ENCODE data around the gene SLC38A5. TPM values are rescaled to one million over a fixed set of nuclear protein-coding genes. Genes with fewer than 3 reads are reported as not detected.
A peak's percentile ranks its signal among the peaks of the same experiment; 100 is the strongest.

The SLC38A5 gene
- total and polyA plus RNA-seq, 2 experiments from 2014 or later: 20.7 to 47.7 TPM

- no peak overlapping the region for H3K27ac Mint-ChIP-seq
- H3K36me3 Mint-ChIP-seq (ENCODE audit: low read depth): no peaks in the 10 kb centered on the region; the same call in 2 of the 3 replicates
- H3K4me3 Mint-ChIP-seq: peak overlapping the region; percentile 87
- H3K4me2 ChIP-seq: peak overlapping the region; percentile 79
- H3K36me3 ChIP-seq (ENCODE audit: insufficient read depth): no peaks in the 10 kb centered on the region
- H3K4me1 Mint-ChIP-seq: peaks cover 3% of the 10 kb centered on the region; the same call in 1 of the 3 replicates
- H3K9me2 ChIP-seq (ENCODE audit: insufficient read depth): no peaks in the 10 kb centered on the region
- no peaks in the 10 kb centered on the region for H4K20me1 ChIP-seq (replicated peaks; ENCODE audit: insufficient read depth)
- H3K27me3 Mint-ChIP-seq (ENCODE audit: insufficient read depth, low read depth, poor library complexity): peaks cover 11% of the 10 kb centered on the region
- no peaks in the 10 kb centered on the region for H3K9me3 Mint-ChIP-seq
- 0 out of 2 replicates have a peak overlapping the region, but pooled peaks have one; percentile 47 for H2AFZ ChIP-seq
- no peaks in the 10 kb centered on the region for H3K4me1 ChIP-seq (ENCODE audit: insufficient read depth)
- peak; percentile 24 for ATAC-seq
- H3F3A ChIP-seq (replicated peaks; ENCODE audit: low read depth): no peaks in the 10 kb centered on the region
- TF ChIP-seq CTCF (conservative IDR thresholded peaks at IDR 0.05; ENCODE audit: low read depth in 2 of 2) (no peak), ZNF331 (CRISPR knock-in tag; IDR thresholded peaks at IDR 0.05; ENCODE audit: low read depth) (no peak)
- no peaks in the 10 kb centered on the region for H3K79me2 ChIP-seq (replicated peaks; ENCODE audit: insufficient read depth)
- no peaks in the 10 kb centered on the region for H3K27me3 ChIP-seq (ENCODE audit: insufficient read depth)
- H3K27ac ChIP-seq (ENCODE audit: low read depth): no peak overlapping the region
- DNase-seq (ENCODE audit: low spot score): peak; percentile 1
- peak overlapping the region; percentile 75 for H3K4me3 ChIP-seq
Observed at GRCh38 chrX:48509245-48509590, 39.2 kb upstream of the SLC38A5 start.

GRCh38 chrX:48508400-48509244 lies 38.6 kb upstream of the SLC38A5 start, which contains the start of gene PORCN:
PORCN (plus strand) TSS chrX:48508992; CDS start chrX:48509821, 829 bp downstream.
- ATAC-seq: peak; percentile 95
- Mint-ChIP-seq H3K4me3 (peak within 1 kb of the TSS; percentile 87), H3K4me1 (peaks cover 3% of the 10 kb centered on the region; the same call in 1 of the 3 replicates), H3K27ac (0 out of 2 replicates have a peak within 1 kb of the TSS, but pooled peaks have one; percentile 31), H3K27me3 (ENCODE audit: insufficient read depth, low read depth, poor library complexity) (peaks cover 9% of the 10 kb centered on the region), H3K9me3 (no peaks in the 10 kb centered on the region), H3K36me3 (ENCODE audit: low read depth) (no peaks in the 10 kb centered on the region; the same call in 2 of the 3 replicates)
- peak; percentile 79 for DNase-seq (ENCODE audit: low spot score)
- no peaks in the 10 kb centered on the region for H3K27me3 ChIP-seq (ENCODE audit: insufficient read depth)
- TF ChIP-seq POLR2AphosphoS5 (IDR thresholded peaks at IDR 0.05; ENCODE audit: low read depth): peak; percentile 55
- no peak for TF ChIP-seq ETS1 (IDR thresholded peaks at IDR 0.05)
- no peaks in the 10 kb centered on the region for H3K4me1 ChIP-seq (ENCODE audit: insufficient read depth)
- H3F3A ChIP-seq (replicated peaks; ENCODE audit: low read depth): no peaks in the 10 kb centered on the region
- no peaks in the 10 kb centered on the region for H3K79me2 ChIP-seq (replicated peaks; ENCODE audit: insufficient read depth)
- no peak within 1 kb of the TSS for H3K27ac ChIP-seq (ENCODE audit: low read depth)
- H4K20me1 ChIP-seq (replicated peaks; ENCODE audit: insufficient read depth): no peaks in the 10 kb centered on the region
- peak within 1 kb of the TSS; percentile 90 for H2AFZ ChIP-seq
- H3K4me3 ChIP-seq: peak within 1 kb of the TSS; percentile 75
- peak within 1 kb of the TSS; percentile 79 for H3K4me2 ChIP-seq
- H3K9me2 ChIP-seq (ENCODE audit: insufficient read depth): no peaks in the 10 kb centered on the region
- H3K36me3 ChIP-seq (ENCODE audit: insufficient read depth): no peaks in the 10 kb centered on the region

GRCh38 chrX:48507246-48507645 lies 37.2 kb upstream of the SLC38A5 start:
- no peaks in the 10 kb centered on the region for H3K9me3 Mint-ChIP-seq
- H3K36me3 Mint-ChIP-seq (ENCODE audit: low read depth): no peaks in the 10 kb centered on the region; the same call in 2 of the 3 replicates
- Histone ChIP-seq H3K79me2 (replicated peaks; ENCODE audit: insufficient read depth) (no peaks in the 10 kb centered on the region), H2AFZ (no peak overlapping the region), H3K4me1 (ENCODE audit: insufficient read depth) (no peaks in the 10 kb centered on the region), H3K4me2 (no peak overlapping the region), H3K27ac (ENCODE audit: low read depth) (no peak overlapping the region), H3K9me2 (ENCODE audit: insufficient read depth) (no peaks in the 10 kb centered on the region), H4K20me1 (replicated peaks; ENCODE audit: insufficient read depth) (no peaks in the 10 kb centered on the region), H3K27me3 (ENCODE audit: insufficient read depth) (no peaks in the 10 kb centered on the region), H3K36me3 (ENCODE audit: insufficient read depth) (no peaks in the 10 kb centered on the region), H3F3A (replicated peaks; ENCODE audit: low read depth) (no peaks in the 10 kb centered on the region), H3K4me3 (no peak overlapping the region)
- no peak overlapping the region for H3K27ac Mint-ChIP-seq
- peak overlapping the region; percentile 33; the same call in 1 of the 3 replicates for H3K4me3 Mint-ChIP-seq
- TF ChIP-seq STAT1 (IDR thresholded peaks at IDR 0.05; ENCODE audit: unreplicated experiment): no peak
- TF ChIP-seq NANOG (IDR thresholded peaks at IDR 0.05; ENCODE audit: borderline replicate concordance): no peak
- no peak for TF ChIP-seq REST (IDR thresholded peaks at IDR 0.05; ENCODE audit: unreplicated experiment)
- H3K4me1 Mint-ChIP-seq: peaks cover 3% of the 10 kb centered on the region; the same call in 1 of the 3 replicates
- no peak for DNase-seq (ENCODE audit: low spot score)
- peaks cover 4% of the 10 kb centered on the region for H3K27me3 Mint-ChIP-seq (ENCODE audit: insufficient read depth, low read depth, poor library complexity)
- no peak for ATAC-seq
